DND-41 (cell line): ENCODE data around the gene P2RY8.
"Not testable (repeated sequence)": the region's sequence is repeated elsewhere in the genome, so short reads cannot be mapped to it uniquely, and the experiment has no call there.

Source experiments
- ATAC-seq: fragments of 200-7000 bp; cut with Tn5 transposase; 3 replicates; pipeline ENCODE4 v1.9.1; 2021; ENCODE audit warnings: low read depth; ENCODE audit not compliant: insufficient read depth
- DNase-seq: peaks from one replicate; pipeline ENCODE4 v3.0.0-alpha.2; 2020
- H2AFZ ChIP-seq: 2 replicates; pipeline ENCODE4 v1.6.0; 2012; ENCODE audit warnings: low read depth, low read length
- H3K27ac ChIP-seq: 2 replicates; pipeline ENCODE4 v1.5.1; 2012; ENCODE audit warnings: low read length, inconsistent platforms
- H3K27me3 ChIP-seq: fragments of 200-600 bp; sonication (generic); 2 replicates; pipeline ENCODE4 v1.6.0; 2012; ENCODE audit warnings: low read length, mild to moderate bottlenecking, inconsistent platforms; ENCODE audit not compliant: insufficient read depth, poor library complexity
- H3K36me3 ChIP-seq: 2 replicates; pipeline ENCODE4 v1.5.1; 2012; ENCODE audit warnings: low read length, inconsistent platforms; ENCODE audit not compliant: insufficient read depth
- H3K4me1 ChIP-seq: 2 replicates; pipeline ENCODE4 v1.5.1; 2012; ENCODE audit warnings: mild to moderate bottlenecking, low read length; ENCODE audit not compliant: insufficient read depth
- H3K4me2 ChIP-seq: 2 replicates; pipeline ENCODE4 v1.6.0; 2012; ENCODE audit warnings: mild to moderate bottlenecking, moderate library complexity, low read length, inconsistent platforms; ENCODE audit not compliant: insufficient read depth
- H3K4me3 ChIP-seq, 2 experiments: fragments of 200-600 bp in 1 of 2; shearing (Covaris generic) in 1 of 2; 2 replicates each; pipeline ENCODE4 v1.5.1; 2012 to 2016; ENCODE audit warnings: inconsistent platforms in 2 of 2, low read length in 2 of 2, mild to moderate bottlenecking in 2 of 2, low read depth in 1 of 2, moderate library complexity in 1 of 2
- H3K79me2 ChIP-seq: 2 replicates; pipeline ENCODE4 v1.6.0; 2012; ENCODE audit warnings: low read length, inconsistent platforms; ENCODE audit not compliant: insufficient read depth
- H3K9ac ChIP-seq: 2 replicates; pipeline ENCODE4 v1.6.0; 2012; ENCODE audit warnings: low read depth, mild to moderate bottlenecking, inconsistent platforms, low read length, moderate library complexity
- H3K9me3 ChIP-seq: 2 replicates; pipeline ENCODE4 v1.5.1; 2012; ENCODE audit warnings: low read length, moderate library complexity, mild to moderate bottlenecking, inconsistent platforms; ENCODE audit not compliant: insufficient read depth, severe bottlenecking
- H4K20me1 ChIP-seq: 2 replicates; pipeline ENCODE4 v1.6.0; 2012; ENCODE audit warnings: low read length; ENCODE audit not compliant: insufficient read depth
- EZH2 ChIP-seq: IDR thresholded peaks from 3 replicates; pipeline ENCODE4 v1.6.1; 2012; ENCODE audit warnings: borderline replicate concordance, low read depth, mild to moderate bottlenecking, moderate library complexity, low read length, inconsistent platforms; ENCODE audit not compliant: severe bottlenecking
- TF ChIP-seq, protein P1 (sequence below): IDR thresholded peaks from 2 replicates; pipeline ENCODE4 v1.5.1; 2012; ENCODE audit warnings: borderline replicate concordance, low read length, moderate library complexity, mild to moderate bottlenecking; ENCODE audit not compliant: poor library complexity, severe bottlenecking; ENCODE audit errors: extremely low read depth

Gene P2RY8

DNA sequence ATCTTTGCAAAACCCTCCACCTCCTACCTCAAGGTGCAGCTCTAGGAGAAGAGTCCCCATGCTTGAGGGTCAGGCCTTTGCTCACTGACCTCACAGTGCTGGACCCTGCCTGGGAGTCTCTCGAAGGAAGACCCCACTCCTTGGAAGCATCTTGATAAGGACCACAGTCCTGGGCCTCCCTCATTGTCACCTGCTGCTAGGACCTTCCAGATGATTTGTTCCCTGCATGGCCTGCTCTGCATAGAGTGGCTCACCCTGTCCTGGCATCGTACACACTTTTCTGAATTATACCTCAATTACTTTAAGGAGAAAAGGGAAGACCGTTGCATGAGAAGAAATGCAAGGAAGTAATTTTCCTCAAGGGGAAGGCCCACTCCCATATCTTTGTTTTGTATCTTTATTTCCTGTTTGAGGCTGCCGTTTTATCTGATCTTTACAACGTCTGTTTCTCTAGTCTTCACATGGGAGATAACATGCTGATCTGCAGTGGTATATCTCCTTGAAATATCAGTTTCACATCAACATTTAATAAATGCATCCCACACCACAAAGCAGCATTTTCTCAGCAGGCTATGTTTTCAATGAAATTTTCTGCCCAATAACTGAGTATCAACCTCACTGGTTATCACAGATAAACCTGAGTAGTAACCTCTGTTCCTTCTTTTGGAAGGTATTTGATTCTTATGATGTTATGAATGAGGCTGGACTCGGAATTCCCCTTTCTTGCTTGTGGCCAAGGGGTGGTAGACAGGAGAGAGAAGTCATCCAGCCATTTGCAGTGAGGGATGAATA lies 39.4 kb upstream of the P2RY8 start:
- Histone ChIP-seq H4K20me1 (no peaks in the 10 kb centered on the region), H3K79me2 (no peaks in the 10 kb centered on the region), H3K4me3 (peak overlapping the region in 1 of 2 experiments; percentile 29; a peak in 2 of 4 replicates), H3K27me3 (no peaks in the 10 kb centered on the region), H3K9ac (peak overlapping the region; percentile 29; the same call in 1 of the 2 replicates), H3K36me3 (no peaks in the 10 kb centered on the region), H3K27ac (peak overlapping the region; percentile 89), H3K9me3 (peaks cover 4% of the 10 kb centered on the region), H3K4me2 (peak overlapping the region; percentile 39), H2AFZ (peak overlapping the region; percentile 40), H3K4me1 (peaks cover 44% of the 10 kb centered on the region)
- DNase-seq (peak; percentile 43), ATAC-seq (peak; percentile 79)
- no peak for TF ChIP-seq EZH2
- TF ChIP-seq, protein P1, sequence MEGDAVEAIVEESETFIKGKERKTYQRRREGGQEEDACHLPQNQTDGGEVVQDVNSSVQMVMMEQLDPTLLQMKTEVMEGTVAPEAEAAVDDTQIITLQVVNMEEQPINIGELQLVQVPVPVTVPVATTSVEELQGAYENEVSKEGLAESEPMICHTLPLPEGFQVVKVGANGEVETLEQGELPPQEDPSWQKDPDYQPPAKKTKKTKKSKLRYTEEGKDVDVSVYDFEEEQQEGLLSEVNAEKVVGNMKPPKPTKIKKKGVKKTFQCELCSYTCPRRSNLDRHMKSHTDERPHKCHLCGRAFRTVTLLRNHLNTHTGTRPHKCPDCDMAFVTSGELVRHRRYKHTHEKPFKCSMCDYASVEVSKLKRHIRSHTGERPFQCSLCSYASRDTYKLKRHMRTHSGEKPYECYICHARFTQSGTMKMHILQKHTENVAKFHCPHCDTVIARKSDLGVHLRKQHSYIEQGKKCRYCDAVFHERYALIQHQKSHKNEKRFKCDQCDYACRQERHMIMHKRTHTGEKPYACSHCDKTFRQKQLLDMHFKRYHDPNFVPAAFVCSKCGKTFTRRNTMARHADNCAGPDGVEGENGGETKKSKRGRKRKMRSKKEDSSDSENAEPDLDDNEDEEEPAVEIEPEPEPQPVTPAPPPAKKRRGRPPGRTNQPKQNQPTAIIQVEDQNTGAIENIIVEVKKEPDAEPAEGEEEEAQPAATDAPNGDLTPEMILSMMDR, result no peak

DNA sequence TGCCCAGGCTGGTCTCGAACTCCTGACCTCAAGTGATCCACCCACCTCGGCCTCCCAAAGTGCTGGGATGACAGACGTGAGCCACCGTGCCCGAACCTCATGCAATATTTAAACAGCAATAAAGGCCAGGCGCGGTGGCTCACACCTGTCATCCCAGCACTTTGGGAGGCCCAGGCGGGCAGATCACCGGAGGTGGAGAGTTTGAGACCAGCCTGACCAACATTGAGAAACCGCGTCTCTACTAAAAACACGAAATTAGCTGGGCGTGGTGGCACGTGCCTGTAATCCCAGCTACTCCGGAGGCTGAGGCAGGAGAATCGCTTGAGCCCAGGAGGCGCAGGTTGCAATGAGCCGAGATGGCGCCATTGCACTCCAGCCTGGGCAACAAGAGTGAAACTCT lies 37.2 kb upstream of the P2RY8 start:
- not testable (repeated sequence) for H3K4me2 ChIP-seq, H3K9me3 ChIP-seq, ATAC-seq, H3K9ac ChIP-seq, H3K79me2 ChIP-seq, H3K27me3 ChIP-seq, H2AFZ ChIP-seq, H3K27ac ChIP-seq, H3K36me3 ChIP-seq, H4K20me1 ChIP-seq, H3K4me3 ChIP-seq
- DNase-seq, result peak; percentile 3
- peaks cover 63% of the 10 kb centered on the region for H3K4me1 ChIP-seq

DNA sequence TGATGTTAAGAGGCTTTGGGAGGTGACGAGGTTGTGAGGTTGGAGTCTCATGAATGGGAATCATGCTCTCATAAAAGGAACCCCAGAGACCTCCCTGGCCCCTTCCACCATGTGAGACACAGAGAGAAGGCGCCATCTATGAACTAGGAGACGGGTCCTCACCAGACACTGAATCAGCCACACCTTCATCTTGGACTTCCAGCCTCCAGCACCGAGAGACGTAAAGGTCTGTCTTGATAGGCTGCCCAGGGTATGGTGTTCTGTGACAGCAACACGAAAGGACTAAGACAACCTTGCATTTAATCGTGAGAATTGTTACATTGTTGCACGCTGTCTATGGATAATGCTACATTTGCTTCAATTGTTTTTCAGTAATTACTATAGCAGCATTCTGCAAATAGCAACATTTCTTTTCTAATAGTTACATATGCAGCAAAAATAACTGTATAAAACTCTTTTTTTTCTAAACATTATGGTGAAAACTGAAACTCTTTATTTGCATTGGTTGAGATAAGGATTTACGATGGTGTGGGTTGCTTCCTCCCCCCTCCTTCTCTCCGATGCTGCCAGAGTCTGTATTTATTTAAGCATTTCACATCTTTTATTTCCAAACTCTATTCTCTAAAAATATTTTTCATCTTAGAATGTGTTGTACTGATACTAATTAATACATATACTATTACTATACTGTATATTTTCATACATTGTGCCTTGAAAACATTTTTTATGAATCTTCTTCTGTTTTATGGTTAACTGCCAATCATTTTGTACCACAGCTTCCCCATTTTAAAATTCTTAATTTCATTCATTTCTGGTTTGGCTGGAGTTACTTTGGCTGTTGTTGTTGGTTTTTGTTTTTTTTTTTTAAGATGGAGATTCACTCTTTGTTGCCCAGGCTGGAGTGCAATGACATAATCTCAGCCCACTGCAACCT lies 28.0 kb upstream of the P2RY8 start:
- no peak overlapping the region for H3K4me3 ChIP-seq
- no peak overlapping the region for H3K9ac ChIP-seq
- no peaks in the 10 kb centered on the region for H3K36me3 ChIP-seq
- no peak for ATAC-seq
- TF ChIP-seq, protein P1, result no peak
- TF ChIP-seq EZH2, result no peak
- H2AFZ ChIP-seq, result no peak overlapping the region
- H3K4me2 ChIP-seq, result no peak overlapping the region
- no peaks in the 10 kb centered on the region for H3K79me2 ChIP-seq
- H4K20me1 ChIP-seq, result no peaks in the 10 kb centered on the region
- no peaks in the 10 kb centered on the region for H3K27me3 ChIP-seq
- H3K9me3 ChIP-seq, result peaks cover 6% of the 10 kb centered on the region
- peaks cover 14% of the 10 kb centered on the region for H3K4me1 ChIP-seq
- no peak overlapping the region for H3K27ac ChIP-seq
- peak; percentile 2 for DNase-seq

DNA sequence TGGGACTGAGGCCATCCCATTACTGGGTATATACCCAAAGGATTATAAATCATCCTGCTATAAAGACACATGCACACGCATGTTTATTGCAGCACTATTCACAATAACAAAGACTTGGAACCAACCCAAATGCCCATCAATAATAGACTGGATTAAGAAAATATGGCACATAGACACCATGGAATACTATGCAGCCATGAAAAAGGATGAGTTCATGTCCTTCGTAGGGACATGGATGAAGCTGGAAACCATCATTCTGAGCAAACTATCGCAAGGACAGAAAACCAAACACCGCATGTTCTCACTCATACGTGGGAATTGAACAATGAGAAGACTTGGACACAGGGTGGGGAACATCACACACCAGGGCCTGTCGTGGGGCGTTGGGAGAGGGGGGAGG lies 27.1 kb upstream of the P2RY8 start:
- H3K4me1 ChIP-seq, H4K20me1 ChIP-seq, H3K9ac ChIP-seq, DNase-seq, H3K27ac ChIP-seq, H3K4me3 ChIP-seq, H3K36me3 ChIP-seq, H2AFZ ChIP-seq, H3K27me3 ChIP-seq, H3K79me2 ChIP-seq, H3K4me2 ChIP-seq, H3K9me3 ChIP-seq, ATAC-seq: not testable (repeated sequence)
